Neural cell (in vitro differentiated cells): Measurements from ENCODE around the gene STRIP1. TPM values are rescaled to one million over a fixed set of nuclear protein-coding genes. Genes with fewer than 3 reads are reported as not detected.

Source experiments
- H2AFZ ChIP-seq: fragments of 200-600, 300-800 bp; sonication (generic), shearing (Covaris generic); 2 replicates; pipeline ENCODE4 v1.6.0; 2014; ENCODE audit warnings: low read depth, mild to moderate bottlenecking, antibody characterized with exemption, low read length, moderate library complexity
- H3F3A ChIP-seq: fragments of 200-600 bp; shearing (Covaris generic); 2 replicates; pipeline ENCODE4 v1.6.1; 2016; ENCODE audit warnings: mild to moderate bottlenecking, moderate library complexity, mixed read lengths, antibody characterized with exemption, low read length; ENCODE audit not compliant: insufficient read depth, poor library complexity, severe bottlenecking
- H3K27ac ChIP-seq: fragments of 200-600, 300-800 bp; sonication (generic), shearing (Covaris generic); 2 replicates; pipeline ENCODE4 v1.5.1; 2014; ENCODE audit warnings: mild to moderate bottlenecking, low read length, moderate library complexity
- H3K27me3 ChIP-seq: fragments of 300-800, 200-600 bp; sonication (generic), shearing (Covaris generic); 2 replicates; pipeline ENCODE4 v1.6.0; 2014; ENCODE audit warnings: mild to moderate bottlenecking, low read depth, low read length, moderate library complexity; ENCODE audit not compliant: insufficient read depth
- H3K36me3 ChIP-seq: fragments of 300-800, 200-600 bp; sonication (generic), shearing (Covaris generic); 2 replicates; pipeline ENCODE4 v1.5.1; 2014; ENCODE audit warnings: mild to moderate bottlenecking, antibody characterized with exemption, low read length, moderate library complexity; ENCODE audit not compliant: insufficient read depth
- H3K4me2 ChIP-seq: fragments of 300-800, 200-600 bp; sonication (generic), shearing (Covaris generic); 2 replicates; pipeline ENCODE4 v1.6.0; 2014; ENCODE audit warnings: mild to moderate bottlenecking, low read length
- H3K4me3 ChIP-seq: fragments of 300-800, 200-600 bp; sonication (generic), shearing (Covaris generic); 2 replicates; pipeline ENCODE4 v1.5.1; 2014; ENCODE audit warnings: mild to moderate bottlenecking, low read length, moderate library complexity
- H3K79me2 ChIP-seq: fragments of 200-600 bp; shearing (Covaris generic); replicated peaks from 2 replicates; pipeline ENCODE4 v1.6.0; 2014; ENCODE audit warnings: mild to moderate bottlenecking, low read length, moderate library complexity; ENCODE audit not compliant: insufficient read depth
- H3K9ac ChIP-seq: fragments of 300-800, 200-600 bp; sonication (generic), shearing (Covaris generic); 2 replicates; pipeline ENCODE4 v1.6.1; 2016; ENCODE audit warnings: mild to moderate bottlenecking, low read length, mixed read lengths
- H3K9me2 ChIP-seq: fragments of 200-600 bp; shearing (Covaris generic); 2 replicates; pipeline ENCODE4 v1.6.1; 2016; ENCODE audit warnings: mild to moderate bottlenecking, low read length, mixed read lengths; ENCODE audit not compliant: insufficient read depth
- H3K9me3 ChIP-seq: fragments of 200-600, 300-800 bp; sonication (generic), shearing (Covaris generic); 2 replicates; pipeline ENCODE4 v1.6.1; 2016; ENCODE audit warnings: mild to moderate bottlenecking, mixed run types, low read length, moderate library complexity, mixed read lengths
- H4K20me1 ChIP-seq: fragments of 200-600 bp; shearing (Covaris generic); 2 replicates; pipeline ENCODE4 v1.6.1; 2016; ENCODE audit warnings: mild to moderate bottlenecking, mixed run types; ENCODE audit not compliant: insufficient read depth
- EP300 ChIP-seq: fragments of 450-650 bp; conservative IDR thresholded peaks from 2 replicates; pipeline ENCODE4 v1.6.1; 2014; ENCODE audit warnings: antibody characterized with exemption, mild to moderate bottlenecking, moderate library complexity; ENCODE audit not compliant: poor library complexity, severe bottlenecking
- EZH2 ChIP-seq: fragments of 200-600, 300-800 bp; shearing (Covaris generic), sonication (generic); IDR thresholded peaks from 2 replicates; pipeline ENCODE4 v1.6.1; 2014; ENCODE audit warnings: antibody characterized with exemption, low read length, borderline replicate concordance, mild to moderate bottlenecking; ENCODE audit not compliant: insufficient read depth, poor library complexity, severe bottlenecking
- MXI1 ChIP-seq: fragments of 450-650 bp; conservative IDR thresholded peaks from 2 replicates; pipeline ENCODE4 v1.6.1; 2014; ENCODE audit warnings: antibody characterized with exemption, mild to moderate bottlenecking; ENCODE audit not compliant: poor library complexity, severe bottlenecking
- POLR2AphosphoS5 ChIP-seq: IDR thresholded peaks from 2 replicates; pipeline ENCODE4 v1.6.1; 2012
- RAD21 ChIP-seq: fragments of 450-650 bp; conservative IDR thresholded peaks from 2 replicates; pipeline ENCODE4 v1.6.1; 2014; ENCODE audit warnings: antibody characterized with exemption, mild to moderate bottlenecking, moderate library complexity
- SMC3 ChIP-seq: fragments of 450-650 bp; conservative IDR thresholded peaks from 2 replicates; pipeline ENCODE4 v1.6.1; 2014; ENCODE audit warnings: antibody characterized with exemption, mild to moderate bottlenecking, moderate library complexity; ENCODE audit not compliant: poor library complexity
- TAF1 ChIP-seq: IDR thresholded peaks from 2 replicates; pipeline ENCODE4 v1.6.1; 2012; ENCODE audit warnings: low read depth
- polyA plus RNA-seq: library from polyadenylated mRNA; depleted of rRNA; stranded (reverse); fragments of >200 nt; gene quantifications from 2 replicates; pipeline ENCODE4 v1.2.3, GENCODE V29; 2014
- TF ChIP-seq, protein P1 (sequence below): IDR thresholded peaks from 2 replicates; pipeline ENCODE4 v1.6.1; 2012; ENCODE audit warnings: borderline replicate concordance
- TF ChIP-seq, protein P2 (sequence below): fragments of 450-650 bp; IDR thresholded peaks from 2 replicates; pipeline ENCODE4 v1.5.1; 2014; ENCODE audit warnings: antibody characterized with exemption, mild to moderate bottlenecking, moderate library complexity; ENCODE audit not compliant: poor library complexity, severe bottlenecking

Gene STRIP1
- polyA plus RNA-seq, 1 donor from 2014 or later: 178 TPM

DNA sequence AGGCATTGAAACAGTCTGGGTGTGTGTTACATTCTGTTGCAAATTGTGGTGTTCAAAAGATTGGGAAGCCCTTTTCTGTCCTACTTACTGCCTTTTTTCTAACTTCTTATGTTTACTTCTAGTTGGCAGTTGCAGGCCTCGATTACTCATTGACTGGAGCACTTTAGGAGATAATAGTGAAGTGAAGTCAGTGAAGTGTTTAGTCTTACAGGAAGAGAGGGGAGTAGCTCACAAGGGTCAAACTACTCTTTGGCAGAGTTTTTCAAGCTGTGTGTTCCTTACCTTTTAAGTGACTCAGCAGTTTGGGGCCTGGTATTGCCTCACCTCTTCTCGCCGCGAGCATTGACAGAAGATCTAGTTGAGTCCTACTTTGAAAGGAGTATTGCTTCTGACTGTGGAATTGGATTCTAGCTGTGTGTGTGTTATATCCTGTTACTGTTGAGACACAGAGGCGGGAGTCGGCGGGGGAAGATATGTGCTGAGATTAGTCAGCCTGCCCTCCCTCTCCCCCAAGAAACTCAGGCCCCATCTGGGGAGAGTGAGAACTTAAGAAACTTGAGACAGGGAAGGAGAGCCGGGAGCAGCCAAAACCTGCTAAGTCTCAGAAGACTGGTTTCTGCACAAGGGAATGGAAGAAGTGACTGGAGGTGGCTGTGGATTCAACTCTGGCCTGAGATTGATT, 30.5 kb upstream of the STRIP1 start:
- H3F3A ChIP-seq: no peaks in the 10 kb centered on the region
- H3K9me2 ChIP-seq: no peaks in the 10 kb centered on the region
- no peaks in the 10 kb centered on the region for H4K20me1 ChIP-seq
- H3K27ac ChIP-seq: no peak overlapping the region
- H3K4me2 ChIP-seq: no peak overlapping the region
- H2AFZ ChIP-seq: no peak overlapping the region
- H3K9ac ChIP-seq: no peak overlapping the region
- TF ChIP-seq POLR2AphosphoS5 (no peak), SMC3 (no peak), MXI1 (no peak), TAF1 (no peak), RAD21 (no peak), EP300 (no peak), EZH2 (no peak)
- TF ChIP-seq, protein P1, sequence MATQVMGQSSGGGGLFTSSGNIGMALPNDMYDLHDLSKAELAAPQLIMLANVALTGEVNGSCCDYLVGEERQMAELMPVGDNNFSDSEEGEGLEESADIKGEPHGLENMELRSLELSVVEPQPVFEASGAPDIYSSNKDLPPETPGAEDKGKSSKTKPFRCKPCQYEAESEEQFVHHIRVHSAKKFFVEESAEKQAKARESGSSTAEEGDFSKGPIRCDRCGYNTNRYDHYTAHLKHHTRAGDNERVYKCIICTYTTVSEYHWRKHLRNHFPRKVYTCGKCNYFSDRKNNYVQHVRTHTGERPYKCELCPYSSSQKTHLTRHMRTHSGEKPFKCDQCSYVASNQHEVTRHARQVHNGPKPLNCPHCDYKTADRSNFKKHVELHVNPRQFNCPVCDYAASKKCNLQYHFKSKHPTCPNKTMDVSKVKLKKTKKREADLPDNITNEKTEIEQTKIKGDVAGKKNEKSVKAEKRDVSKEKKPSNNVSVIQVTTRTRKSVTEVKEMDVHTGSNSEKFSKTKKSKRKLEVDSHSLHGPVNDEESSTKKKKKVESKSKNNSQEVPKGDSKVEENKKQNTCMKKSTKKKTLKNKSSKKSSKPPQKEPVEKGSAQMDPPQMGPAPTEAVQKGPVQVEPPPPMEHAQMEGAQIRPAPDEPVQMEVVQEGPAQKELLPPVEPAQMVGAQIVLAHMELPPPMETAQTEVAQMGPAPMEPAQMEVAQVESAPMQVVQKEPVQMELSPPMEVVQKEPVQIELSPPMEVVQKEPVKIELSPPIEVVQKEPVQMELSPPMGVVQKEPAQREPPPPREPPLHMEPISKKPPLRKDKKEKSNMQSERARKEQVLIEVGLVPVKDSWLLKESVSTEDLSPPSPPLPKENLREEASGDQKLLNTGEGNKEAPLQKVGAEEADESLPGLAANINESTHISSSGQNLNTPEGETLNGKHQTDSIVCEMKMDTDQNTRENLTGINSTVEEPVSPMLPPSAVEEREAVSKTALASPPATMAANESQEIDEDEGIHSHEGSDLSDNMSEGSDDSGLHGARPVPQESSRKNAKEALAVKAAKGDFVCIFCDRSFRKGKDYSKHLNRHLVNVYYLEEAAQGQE: no peak
- TF ChIP-seq, protein P2, sequence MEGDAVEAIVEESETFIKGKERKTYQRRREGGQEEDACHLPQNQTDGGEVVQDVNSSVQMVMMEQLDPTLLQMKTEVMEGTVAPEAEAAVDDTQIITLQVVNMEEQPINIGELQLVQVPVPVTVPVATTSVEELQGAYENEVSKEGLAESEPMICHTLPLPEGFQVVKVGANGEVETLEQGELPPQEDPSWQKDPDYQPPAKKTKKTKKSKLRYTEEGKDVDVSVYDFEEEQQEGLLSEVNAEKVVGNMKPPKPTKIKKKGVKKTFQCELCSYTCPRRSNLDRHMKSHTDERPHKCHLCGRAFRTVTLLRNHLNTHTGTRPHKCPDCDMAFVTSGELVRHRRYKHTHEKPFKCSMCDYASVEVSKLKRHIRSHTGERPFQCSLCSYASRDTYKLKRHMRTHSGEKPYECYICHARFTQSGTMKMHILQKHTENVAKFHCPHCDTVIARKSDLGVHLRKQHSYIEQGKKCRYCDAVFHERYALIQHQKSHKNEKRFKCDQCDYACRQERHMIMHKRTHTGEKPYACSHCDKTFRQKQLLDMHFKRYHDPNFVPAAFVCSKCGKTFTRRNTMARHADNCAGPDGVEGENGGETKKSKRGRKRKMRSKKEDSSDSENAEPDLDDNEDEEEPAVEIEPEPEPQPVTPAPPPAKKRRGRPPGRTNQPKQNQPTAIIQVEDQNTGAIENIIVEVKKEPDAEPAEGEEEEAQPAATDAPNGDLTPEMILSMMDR: no peak
- peaks cover 16% of the 10 kb centered on the region for H3K79me2 ChIP-seq
- H3K36me3 ChIP-seq: no peaks in the 10 kb centered on the region
- no peaks in the 10 kb centered on the region for H3K27me3 ChIP-seq
- H3K4me3 ChIP-seq: no peak overlapping the region
- H3K9me3 ChIP-seq: no peaks in the 10 kb centered on the region

DNA sequence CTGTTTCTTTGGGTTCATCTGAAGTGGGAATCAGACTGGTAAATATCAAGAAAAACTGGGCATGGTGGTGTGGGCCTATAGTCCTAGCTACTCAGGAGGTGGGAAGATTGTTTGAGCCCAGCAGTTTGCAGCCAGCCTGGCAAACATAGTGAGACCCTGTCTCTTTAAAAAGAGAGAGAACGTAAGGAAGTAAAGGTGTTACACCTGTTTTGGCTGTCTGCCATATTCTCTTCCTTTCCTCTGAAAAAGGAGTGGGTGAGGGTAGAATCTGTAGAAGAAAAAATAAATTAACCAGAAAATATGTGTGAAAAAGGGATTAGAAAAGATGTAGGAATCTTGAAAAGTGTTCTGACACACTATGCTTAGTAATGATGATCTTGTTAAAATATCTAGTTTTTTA, 29.8 kb upstream of the STRIP1 start:
- Histone ChIP-seq H3K27ac (no peak overlapping the region), H2AFZ (no peak overlapping the region), H3K27me3 (no peaks in the 10 kb centered on the region), H4K20me1 (no peaks in the 10 kb centered on the region), H3K9me2 (no peaks in the 10 kb centered on the region), H3F3A (no peaks in the 10 kb centered on the region), H3K4me2 (no peak overlapping the region), H3K9me3 (no peaks in the 10 kb centered on the region), H3K4me3 (no peak overlapping the region), H3K36me3 (peaks cover 3% of the 10 kb centered on the region), H3K9ac (no peak overlapping the region), H3K79me2 (peaks cover 16% of the 10 kb centered on the region)
- no peak for TF ChIP-seq MXI1
- TF ChIP-seq SMC3: no peak
- TF ChIP-seq TAF1: no peak
- no peak for TF ChIP-seq RAD21
- TF ChIP-seq EP300: no peak
- TF ChIP-seq, protein P1: no peak
- TF ChIP-seq POLR2AphosphoS5: no peak
- TF ChIP-seq EZH2: no peak
- TF ChIP-seq, protein P2: no peak
